ENCODE data around the gene VPS26A.
"Not testable (repeated sequence)": the region's sequence is repeated elsewhere in the genome, so short reads cannot be mapped to it uniquely, and the experiment has no call there.

VPS26A gene

GRCh38 chr10:69124563-69125268 lies 738 bp downstream of the VPS26A start:
- DNase-seq (ENCODE audit: low spot score) = peak; percentile 51

GRCh38 chr10:69125554-69125953 lies 1.6 kb downstream of the VPS26A start:
- TF ChIP-seq CTCF (IDR thresholded peaks at IDR 0.05; ENCODE audit: extremely low read depth, missing control alignments) = no peak
- no peak for DNase-seq (ENCODE audit: low spot score)

More at GRCh38 chr10:69124563-69125268, 738 bp downstream of the VPS26A start:
- no peak for TF ChIP-seq CTCF (IDR thresholded peaks at IDR 0.05; ENCODE audit: extremely low read depth, missing control alignments)

- DNase-seq (ENCODE audit: low spot score) = no peak
- TF ChIP-seq CTCF (IDR thresholded peaks at IDR 0.05; ENCODE audit: extremely low read depth, missing control alignments) = no peak
These were observed 6.3 kb downstream of the VPS26A start for GRCh38 chr10:69130251-69130650.

GRCh38 chr10:69139961-69140360 lies 16.0 kb downstream of the VPS26A start:
- DNase-seq (ENCODE audit: low spot score) = no peak
- TF ChIP-seq CTCF (IDR thresholded peaks at IDR 0.05; ENCODE audit: extremely low read depth, missing control alignments) = no peak

GRCh38 chr10:69141304-69141703 lies 17.3 kb downstream of the VPS26A start:
- no peak for TF ChIP-seq CTCF (IDR thresholded peaks at IDR 0.05; ENCODE audit: extremely low read depth, missing control alignments)

GRCh38 chr10:69142074-69142473 lies 18.1 kb downstream of the VPS26A start:
- not testable (repeated sequence) for DNase-seq (ENCODE audit: low spot score)

More at GRCh38 chr10:69141304-69141703, 17.3 kb downstream of the VPS26A start:
- DNase-seq (ENCODE audit: low spot score) = no peak

- no peak for TF ChIP-seq CTCF (IDR thresholded peaks at IDR 0.05; ENCODE audit: extremely low read depth, missing control alignments)
- DNase-seq (ENCODE audit: low spot score) = no peak
These were observed 19.0 kb downstream of the VPS26A start for GRCh38 chr10:69142983-69143382.

GRCh38 chr10:69145329-69145728 lies 21.4 kb downstream of the VPS26A start:
- no peak for DNase-seq (ENCODE audit: low spot score)
- TF ChIP-seq CTCF (IDR thresholded peaks at IDR 0.05; ENCODE audit: extremely low read depth, missing control alignments) = no peak

Data from GM20000 (cell line).